Stimulated activated CD8-positive, alpha-beta memory T cell treated with anti-CD3 and anti-CD28 coated beads, Interleukin-4, amount 100 ng/mL, for 24 hours (primary cell): Measurements from ENCODE around the gene EHD4.

Experiments
- DNase-seq: peaks from one replicate; pipeline ENCODE4 v3.0.0-alpha.2; 2020; ENCODE audit warnings: low read depth

Gene EHD4

DNA sequence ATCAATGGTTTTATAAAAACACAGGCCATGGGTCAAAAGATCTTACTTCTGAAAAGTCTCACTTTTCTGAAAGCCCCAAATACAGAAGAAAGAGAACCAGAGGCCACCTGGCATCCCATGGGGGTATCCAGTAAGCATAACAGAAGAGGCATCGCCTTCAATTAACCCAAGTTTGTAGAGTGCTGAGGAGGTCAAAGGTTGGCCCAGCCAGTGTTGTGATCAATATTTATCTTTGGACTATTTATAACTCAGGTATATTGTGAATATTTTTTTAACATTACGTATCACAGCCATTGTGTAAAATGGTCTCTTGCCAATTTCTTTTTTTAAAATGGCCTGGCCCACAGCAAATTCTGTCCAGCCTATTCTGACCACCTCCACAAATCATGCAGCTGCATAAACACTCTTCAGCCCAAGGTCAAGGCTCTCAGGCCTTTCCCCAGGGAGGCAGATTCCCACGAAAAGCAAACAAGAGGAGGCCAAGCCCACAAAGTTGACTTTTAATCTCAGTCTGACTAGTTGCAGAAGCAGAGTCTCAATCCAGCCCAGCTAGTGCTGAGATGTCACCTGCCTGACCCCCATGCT is 52.3 kb downstream of the EHD4 start:
- DNase-seq: no peak

DNA sequence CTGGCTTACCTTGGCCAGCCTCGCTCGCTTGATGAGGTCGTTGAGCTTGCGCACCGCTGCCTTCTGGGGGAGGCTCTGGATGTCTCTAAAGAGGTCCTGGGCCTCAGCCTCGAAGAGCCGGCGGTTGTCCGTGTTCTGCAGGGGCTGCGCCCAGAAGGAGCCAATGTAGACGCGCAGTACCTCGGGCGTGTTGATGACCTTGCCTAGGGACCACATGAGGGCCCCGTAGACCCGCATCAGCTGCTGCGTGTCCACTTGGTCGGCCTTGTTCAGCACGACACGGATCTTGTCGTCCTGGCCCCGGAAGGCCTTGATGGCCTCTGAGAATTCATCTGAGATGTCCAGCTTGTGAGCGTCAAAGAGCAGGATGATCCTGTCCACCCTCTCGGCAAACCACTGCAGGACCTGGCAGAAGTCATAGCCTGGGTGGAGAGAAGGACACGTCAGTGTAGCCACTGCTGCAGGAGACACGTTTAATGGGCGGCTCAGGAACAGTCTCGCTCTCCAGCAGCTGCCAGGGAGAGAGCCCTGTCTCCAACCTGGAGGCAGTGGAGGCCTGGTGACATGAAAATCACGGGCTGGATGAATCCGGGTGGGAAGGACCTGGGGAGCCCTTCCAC is 53.0 kb downstream of the EHD4 start:
- DNase-seq: no peak

DNA sequence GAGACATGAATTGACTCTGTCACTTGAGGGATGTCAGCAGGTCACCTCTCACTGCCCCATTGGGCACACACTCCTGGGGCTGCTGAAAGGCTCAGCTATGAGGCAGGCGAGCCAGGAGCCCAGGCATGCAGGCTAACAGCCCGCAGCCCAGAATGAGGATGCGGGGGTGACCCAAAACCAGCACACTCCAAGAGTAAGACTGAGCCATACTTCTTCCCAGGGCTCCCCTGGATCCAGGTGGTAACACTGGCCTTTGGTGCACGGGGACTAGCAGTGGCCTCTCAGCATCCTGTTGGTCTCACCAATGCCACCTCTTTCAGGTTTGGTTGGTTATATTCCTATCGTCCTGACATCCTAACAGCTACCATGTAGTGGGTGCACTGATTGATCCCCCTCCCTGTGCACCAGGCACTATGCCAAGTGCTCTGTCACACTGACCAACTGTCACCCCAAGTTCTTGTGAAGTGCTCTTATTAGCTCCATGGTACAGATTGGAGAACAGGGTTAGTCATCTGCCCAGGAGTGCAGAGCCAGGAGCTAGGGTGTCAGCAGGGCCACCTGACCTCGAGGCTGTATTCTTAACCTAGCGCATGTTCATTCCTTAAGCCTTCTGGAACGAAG is 53.7 kb downstream of the EHD4 start:
- DNase-seq: no peak

DNA sequence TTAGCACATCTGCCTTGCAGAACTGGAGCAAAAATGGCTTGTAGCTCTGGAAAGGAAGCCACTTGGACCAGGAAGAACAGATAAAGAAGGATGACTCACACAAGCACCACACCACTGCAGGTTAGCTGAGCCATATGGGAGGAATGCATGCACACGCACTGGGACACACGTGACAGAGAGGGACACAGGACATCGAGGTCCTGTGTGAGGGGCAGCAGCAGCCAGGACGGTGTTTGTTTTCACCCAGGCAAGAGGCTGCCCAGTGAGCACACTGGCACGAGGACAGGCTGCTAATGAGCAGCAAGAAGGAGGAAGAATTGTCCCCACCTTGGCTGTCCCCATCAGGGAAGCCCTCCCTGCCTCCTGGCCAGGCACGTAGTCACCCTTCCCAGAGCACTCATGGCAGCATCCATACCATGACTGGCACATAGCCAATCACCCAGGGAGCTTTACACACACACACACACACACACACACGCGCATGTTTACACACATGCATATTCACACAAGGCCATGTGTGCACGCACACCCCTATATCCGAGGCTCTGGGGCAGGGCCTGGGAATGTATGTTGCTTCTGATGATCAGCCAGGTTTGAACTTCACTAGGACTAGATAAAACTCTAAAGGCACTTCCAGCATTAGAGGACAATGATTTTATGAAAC is 54.5 kb downstream of the EHD4 start:
- DNase-seq: no peak

DNA sequence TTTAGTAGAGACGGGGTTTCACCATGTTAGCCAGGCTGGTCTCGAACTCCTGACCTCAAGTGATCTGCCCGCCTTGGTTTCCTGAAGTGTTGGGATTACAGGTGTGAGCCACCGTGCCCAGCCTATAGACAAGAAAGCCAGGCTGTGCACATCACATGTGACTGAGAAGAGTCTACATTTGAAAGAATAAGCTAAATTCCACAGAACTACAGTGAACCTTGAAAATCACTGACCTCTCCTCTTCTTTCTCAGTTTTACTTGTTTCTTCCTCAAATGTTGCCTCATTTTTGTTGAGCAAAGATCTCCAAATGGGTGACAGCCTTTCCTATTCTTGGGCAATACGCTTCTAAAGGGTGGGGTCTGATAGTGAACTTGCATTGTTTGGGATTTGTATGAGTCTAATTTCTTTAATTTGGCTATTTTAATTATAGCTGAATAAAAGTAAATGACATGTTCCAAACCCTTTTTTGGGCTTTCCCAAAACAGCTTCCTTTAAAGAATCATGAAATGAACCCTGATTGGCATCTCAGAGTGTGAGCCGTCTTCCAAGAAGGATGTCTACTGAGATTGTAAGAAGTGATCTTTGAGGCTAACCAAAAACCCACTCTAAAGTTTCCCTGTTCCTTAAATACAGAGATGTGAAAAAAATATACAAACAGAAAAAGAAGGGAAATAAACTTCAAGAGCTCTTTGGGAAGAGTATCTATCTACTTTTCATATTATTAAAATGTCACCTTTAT is 56.9 kb downstream of the EHD4 start:
- DNase-seq: no peak

DNA sequence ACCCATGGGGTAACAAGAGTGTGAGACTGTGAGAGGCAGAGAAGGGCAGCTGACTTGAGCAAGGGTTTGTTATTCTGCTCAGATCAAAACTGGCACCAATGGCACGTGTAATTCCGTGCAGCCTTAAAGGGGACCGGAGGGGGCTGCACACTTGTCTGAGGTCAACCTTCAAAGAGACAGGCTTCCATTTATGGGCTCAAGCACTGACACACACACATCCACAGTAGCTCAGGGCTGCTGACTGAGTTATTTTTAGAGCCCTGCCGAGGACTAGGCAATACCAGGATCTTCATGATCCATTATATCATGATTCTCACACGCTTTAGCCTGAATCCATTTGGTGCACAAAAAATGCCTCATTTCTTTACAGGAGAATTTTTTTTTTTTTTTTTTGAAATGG is 57.9 kb downstream of the EHD4 start:
- no peak for DNase-seq

DNA sequence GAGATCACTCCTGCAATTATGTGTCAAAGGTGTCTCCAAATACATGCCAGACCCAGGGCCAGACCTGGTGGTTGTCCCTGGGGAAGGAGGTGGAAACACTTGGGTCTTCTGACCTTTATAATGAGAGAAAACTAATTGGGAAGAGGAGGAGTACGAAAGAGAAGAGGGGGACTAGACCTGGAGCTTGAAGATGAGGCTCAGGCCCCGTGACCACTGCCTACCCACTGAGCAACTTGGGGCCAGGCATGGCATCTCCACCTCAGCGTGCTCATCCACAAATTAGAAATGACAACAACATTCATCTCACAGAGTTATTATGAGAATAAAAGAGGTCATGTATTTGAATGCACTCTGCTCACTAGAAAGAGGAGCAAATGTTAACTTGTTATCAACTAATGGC is 59.1 kb downstream of the EHD4 start:
- no peak for DNase-seq

DNA sequence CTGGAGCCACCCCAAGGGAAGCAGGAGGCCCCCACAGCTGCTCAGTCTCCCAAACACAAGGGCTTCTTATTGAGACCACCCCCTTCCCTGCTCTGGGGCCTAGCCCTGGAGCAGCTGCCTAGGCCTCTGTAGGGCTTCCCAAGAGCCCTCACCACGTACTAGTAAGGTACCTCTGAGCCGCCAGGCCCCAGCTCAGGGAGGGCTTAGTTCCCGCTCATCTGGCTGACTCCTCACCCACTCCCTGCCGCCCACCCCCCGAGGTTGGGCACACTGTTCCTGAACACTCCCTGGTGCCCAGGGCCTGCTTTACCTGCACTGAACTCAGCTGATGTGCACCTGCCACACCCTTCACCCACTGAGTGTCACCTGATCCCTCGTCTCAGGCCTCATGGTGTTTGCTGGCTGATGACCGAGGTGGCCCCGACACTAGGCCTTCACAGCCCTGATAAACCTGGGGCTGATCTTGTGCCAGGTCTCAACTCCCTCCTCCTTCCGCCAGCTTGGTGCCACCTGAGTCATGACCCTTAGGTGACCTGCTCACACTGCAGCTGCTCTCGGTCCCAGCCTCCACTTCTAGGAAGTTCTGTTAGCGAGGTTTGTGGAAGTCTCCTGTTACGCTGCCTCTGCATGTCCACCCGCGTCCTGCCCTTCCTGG is 60.5 kb downstream of the EHD4 start:
- DNase-seq: no peak

DNA sequence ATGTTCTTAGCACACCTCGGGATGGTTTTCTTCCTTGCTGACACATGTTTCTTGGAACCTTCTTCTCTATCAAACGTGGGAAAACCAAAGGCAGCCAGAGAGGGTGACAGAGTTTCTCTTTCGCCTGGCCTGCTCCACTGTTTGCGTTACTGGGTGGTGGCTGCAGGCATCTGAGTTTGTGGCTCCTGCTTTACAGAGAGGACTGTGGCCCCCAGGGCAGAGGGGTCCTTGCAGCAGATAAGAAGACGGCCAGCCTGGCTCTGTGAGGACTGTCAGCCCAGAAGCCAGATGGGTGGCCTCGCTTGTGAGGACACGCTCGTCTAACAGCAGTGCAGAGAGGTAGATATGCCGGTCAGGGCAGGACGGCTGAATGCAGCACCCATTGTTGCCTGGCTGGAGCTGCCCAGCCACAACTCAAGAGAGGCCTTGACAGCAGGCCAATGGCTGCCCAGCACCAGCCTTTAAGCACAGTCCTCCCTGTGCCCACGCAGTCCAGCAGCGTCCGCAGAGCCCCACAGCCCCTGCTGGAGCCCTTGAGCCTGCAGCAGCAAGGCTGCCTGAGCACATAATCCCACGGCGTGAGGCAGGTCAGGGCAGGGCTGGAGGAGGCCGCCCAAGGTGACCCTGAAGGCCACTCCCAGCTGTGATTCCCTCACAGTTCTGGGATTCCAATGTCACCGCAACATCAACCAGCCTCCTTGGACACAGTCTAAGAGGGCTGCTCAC is 63.5 kb downstream of the EHD4 start:
- no peak for DNase-seq

DNA sequence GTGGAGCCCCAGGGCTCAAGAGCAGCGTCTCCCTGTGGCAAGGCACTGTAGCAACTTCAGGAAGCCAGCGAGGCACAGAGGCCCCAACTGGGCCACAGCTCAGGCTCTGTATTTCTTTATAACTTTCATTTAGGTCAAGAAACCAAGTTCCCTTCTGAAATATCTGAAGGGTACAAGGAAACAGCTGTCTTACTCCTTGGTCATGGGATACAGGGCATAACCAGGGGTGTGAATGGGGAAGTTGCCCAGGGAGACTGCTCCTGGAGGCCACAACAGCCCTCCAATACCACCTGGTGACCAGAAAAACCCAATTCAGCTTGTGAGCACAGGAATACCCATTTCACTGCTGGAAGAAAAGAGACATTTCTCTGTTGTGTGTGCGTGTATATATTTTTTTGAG is 65.2 kb downstream of the EHD4 start:
- no peak for DNase-seq

DNA sequence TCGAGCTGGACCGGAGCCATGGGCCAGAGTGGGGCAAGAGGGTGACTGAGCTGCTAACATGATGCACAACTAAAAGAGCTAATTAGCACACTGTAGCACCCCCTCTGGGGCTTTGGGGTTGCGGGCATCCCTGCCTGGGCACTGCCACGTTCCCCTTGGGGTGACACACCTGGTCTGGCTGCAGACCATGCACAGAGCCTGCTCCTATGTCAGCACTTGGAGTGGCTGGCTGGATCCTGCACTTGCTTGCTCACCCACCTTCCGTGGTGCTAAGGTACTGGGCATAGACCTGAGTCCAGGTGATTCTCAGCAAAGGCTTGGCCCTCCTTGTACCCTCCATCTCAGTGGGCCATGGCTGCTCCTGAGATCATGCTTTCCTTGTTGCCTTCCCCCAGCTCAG is 65.7 kb downstream of the EHD4 start:
- no peak for DNase-seq

DNA sequence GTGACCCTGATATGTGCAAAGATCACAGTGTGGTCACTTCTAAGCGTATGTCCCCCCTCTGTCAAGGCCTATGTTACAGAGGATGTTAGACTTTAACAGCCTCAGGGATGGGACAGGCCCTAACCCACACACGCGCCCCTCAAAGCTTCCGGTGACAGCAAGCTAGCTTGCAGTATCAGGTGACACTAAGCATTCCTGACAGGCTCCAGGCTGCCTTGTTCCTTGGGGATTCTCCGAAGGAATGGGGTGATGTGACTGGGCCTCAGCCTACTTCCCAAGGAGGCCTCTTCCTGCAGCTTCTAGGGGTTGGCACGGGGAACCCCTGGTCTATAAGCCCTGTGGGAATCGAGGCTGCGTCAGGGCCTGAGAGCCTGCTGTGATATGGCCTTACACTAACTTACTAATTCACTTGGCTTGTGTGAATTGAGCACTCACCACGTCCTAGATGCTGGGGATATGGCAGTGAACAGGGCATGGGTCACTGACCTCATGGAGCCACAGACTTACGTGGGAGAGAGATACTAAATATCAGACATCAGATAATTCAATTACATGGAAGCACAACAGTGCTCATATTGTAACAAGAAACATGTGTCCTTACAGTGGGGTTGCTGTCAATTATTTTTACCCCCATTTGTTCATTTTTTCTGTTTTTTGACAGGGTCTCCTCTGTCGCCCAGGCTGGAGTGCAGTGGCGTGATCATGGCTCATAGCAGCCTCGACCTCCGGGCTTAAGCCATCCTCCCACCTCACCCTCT is 67.1 kb downstream of the EHD4 start:
- no peak for DNase-seq

DNA sequence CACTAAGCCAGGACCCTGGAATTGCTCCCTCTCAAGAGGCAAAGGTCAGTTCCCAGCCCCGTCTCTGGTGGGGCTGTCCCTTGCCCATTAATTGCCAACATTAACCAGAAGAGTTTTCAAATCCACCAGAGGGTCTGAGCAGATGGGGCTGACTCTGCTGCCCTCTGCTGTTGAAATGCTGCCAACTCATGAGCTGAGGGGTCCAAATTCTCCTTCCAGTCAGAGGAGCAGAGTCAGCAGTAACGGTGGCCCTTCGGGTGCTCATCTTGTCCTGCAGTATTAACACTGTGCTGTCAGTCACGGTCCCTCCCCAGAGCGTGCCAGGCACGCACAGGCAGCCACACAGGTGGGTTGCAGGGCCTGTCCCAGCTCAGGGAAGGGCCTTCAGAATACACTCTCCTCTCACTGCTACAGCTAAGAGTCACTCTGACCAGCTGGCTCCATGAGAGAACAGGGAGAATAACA is 67.8 kb downstream of the EHD4 start:
- DNase-seq: peak; percentile 51

DNA sequence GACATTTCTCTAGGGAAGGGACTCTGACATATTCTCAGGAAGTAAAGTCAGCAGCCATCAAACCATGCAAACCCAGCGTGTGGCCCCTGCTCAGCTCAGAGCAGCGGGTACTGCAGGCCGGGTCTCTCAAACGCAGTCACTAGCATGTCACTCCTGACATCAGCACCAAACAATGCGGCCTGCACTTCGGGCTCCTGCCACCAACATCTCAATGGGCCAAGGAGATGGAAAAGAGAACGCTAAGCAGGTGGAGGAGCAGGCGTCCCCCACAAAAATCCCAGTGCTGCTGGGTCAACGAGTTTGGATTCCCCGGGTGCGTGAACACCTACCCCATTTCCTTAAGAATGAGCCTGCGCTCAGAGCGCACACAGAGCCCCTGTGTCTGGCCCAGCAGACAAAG is 68.6 kb downstream of the EHD4 start:
- DNase-seq: no peak

DNA sequence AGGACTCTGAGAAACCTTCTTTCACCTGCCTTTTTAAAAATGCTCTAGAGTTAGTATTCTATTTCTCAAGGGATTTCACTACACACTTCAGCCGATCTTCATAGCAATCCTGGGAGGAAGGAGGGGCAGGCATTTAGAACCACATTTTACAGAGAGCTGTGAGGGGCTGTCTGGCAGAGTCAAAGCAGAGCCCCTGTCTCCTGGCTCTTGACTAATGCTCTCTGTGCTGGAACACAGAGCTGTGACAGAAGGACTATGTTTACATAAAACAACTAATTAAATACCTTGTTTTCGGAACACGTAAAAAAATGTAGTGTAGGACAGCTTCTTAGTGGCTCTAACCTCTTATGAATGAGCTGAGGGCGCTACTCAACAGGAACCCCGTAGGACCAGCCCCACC is 70.9 kb downstream of the EHD4 start:
- DNase-seq: no peak

DNA sequence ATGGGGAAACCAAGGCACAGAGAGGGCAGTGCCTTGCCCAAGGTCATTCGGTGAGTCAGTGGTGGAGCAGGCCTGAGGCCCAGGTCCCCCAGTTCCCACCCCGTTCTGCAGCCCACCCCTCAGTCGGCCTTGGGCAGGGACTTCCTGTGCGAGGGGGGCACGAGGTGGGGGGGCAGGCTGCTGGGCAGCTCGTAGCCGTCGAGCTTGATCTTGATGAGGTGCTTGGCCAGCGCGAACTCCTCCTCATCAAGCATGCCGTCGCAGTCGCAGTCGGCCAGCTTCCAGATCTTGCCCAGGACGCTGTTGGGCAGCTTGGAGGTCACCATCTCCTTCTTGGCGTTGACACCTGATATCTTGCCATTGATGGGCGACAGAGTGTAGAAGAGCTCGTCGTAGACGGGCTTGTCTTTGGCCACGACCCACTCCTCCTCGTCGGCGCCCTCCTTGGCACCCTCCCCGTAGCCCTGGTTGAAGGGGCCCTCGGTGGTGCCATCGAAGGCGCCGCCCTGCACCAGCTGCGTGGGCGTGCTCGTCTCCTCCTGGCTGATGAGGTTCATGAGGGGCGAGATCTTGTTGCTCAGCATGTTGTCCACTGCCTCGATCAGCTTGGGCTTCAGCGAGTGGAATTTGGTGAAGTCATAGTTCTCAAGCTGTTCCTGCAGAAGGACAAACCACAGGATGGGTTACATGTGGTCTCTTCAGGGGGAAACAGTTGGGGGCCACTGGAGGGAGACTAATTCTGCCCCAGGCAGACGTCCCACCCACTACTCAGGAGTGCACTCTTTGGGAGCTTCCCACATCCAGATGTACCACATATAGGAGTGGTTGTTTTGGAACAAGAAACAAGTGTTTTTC is 71.6 kb downstream of the EHD4 start:
- DNase-seq: no peak

DNA sequence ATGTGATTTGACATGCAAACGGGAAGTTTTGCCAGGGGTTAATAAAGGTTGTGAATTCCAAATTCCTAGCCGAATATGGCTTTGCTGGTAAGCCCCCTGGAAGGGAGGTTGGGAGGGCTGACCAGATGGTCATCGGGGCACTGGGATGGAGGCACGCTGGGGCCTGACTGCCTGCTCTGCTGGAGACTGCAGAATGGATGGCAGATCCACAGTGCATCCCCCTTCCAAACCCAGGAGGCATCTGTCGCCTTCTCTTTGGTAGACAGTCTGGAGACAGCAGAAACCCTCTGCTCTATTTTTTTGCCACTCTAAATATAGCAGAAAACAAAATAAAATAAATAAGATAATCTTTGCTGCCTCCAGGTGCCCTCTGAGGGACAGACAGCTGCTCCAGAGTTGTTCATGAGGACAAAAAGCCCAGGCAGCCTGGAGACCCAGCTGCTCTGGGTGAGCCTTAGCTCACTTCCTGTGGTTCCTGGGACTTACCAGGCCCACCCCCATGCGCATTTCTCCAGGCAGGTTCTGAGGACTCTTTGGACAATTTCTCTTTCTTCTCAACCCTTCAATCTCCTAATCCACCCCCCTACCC is 72.4 kb downstream of the EHD4 start:
- DNase-seq: no peak

DNA sequence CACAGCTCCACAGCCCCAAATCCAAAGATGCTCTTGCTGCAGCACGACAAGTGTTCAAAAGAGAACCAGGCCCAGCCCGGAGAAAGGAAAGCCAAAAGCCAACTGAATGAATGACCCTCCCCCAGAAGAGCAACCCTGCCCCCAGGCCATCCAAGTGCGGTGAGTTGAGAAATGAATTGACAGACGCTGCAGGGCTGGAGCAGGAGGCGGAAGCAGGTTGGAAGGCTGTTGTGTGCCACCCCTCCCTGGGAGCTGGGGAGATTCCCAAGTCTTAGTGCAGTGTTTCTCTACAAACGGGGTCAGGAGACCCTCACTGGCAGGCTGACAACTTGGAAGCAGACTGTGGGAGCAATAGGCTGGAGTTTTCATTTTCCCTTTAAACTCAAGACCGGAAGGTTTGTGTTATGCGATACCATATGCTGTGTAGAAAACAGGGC is 75.0 kb downstream of the EHD4 start:
- no peak for DNase-seq

DNA sequence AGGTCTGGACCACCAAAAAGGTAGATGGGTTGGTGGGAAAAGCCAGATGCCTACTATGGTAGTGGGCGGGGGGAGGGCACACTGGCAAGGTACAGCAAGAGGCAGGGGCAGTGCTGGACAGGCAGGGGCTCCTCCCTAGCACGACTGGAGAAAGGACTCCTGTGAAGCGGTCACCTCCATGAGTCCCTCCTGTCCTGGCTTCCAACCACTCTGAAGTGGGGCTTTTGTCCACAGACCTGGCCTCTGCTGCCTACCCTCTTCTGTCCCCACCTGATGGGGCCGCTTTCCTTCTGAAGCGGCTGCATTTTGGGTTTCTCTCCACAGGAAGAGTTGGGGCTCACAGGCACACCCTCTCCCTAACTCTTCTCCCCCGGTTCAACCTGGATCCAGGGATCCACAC is 75.8 kb downstream of the EHD4 start:
- no peak for DNase-seq
